Skeletal muscle satellite cell (primary cell): ENCODE data around the gene PGR.

Source experiments
- H3K27me3 ChIP-seq: 2 replicates; pipeline ENCODE4 v1.7.0; 2013; ENCODE audit warnings: low read length; ENCODE audit not compliant: control insufficient read depth, insufficient read depth
- H3K36me3 ChIP-seq: 2 replicates; pipeline ENCODE4 v1.7.0; 2013; ENCODE audit warnings: mild to moderate bottlenecking, control low read depth, low read length; ENCODE audit not compliant: insufficient read depth
- H3K4me1 ChIP-seq: 2 replicates; pipeline ENCODE4 v1.7.0; 2013; ENCODE audit warnings: low read length; ENCODE audit not compliant: control insufficient read depth, insufficient read depth
- H3K4me2 ChIP-seq: 2 replicates; pipeline ENCODE4 v1.7.0; 2013; ENCODE audit warnings: mild to moderate bottlenecking, low read length
- H3K4me3 ChIP-seq: 2 replicates; pipeline ENCODE4 v1.7.0; 2013; ENCODE audit warnings: low read length
- H3K9ac ChIP-seq: 2 replicates; pipeline ENCODE4 v1.7.0; 2013; ENCODE audit warnings: mild to moderate bottlenecking, low read depth, low read length, moderate library complexity
- H3K9me3 ChIP-seq: replicated peaks from 2 replicates; pipeline ENCODE4 v1.7.0; 2013; ENCODE audit warnings: mild to moderate bottlenecking, control low read depth, low read length

PGR gene

GRCh38 chr11:101126551-101127196 lies 2.9 kb downstream of the PGR start:
- Histone ChIP-seq H3K4me1 (peaks cover 19% of the 10 kb centered on the region), H3K27me3 (peaks cover 66% of the 10 kb centered on the region), H3K4me2 (peak overlapping the region; percentile 80), H3K4me3 (peak overlapping the region; percentile 60), H3K36me3 (no peaks in the 10 kb centered on the region), H3K9ac (no peak overlapping the region), H3K9me3 (no peaks in the 10 kb centered on the region)

GRCh38 chr11:101115671-101116160 lies 13.9 kb downstream of the PGR start:
- no peak overlapping the region for H3K4me2 ChIP-seq
- peaks cover 8% of the 10 kb centered on the region for H3K27me3 ChIP-seq
- H3K4me3 ChIP-seq, result no peak overlapping the region
- no peak overlapping the region for H3K9ac ChIP-seq
- no peaks in the 10 kb centered on the region for H3K36me3 ChIP-seq
- H3K9me3 ChIP-seq, result no peaks in the 10 kb centered on the region
- H3K4me1 ChIP-seq, result no peaks in the 10 kb centered on the region

GRCh38 chr11:101113540-101113939 lies 16.1 kb downstream of the PGR start:
- Histone ChIP-seq H3K4me3 (no peak overlapping the region), H3K36me3 (no peaks in the 10 kb centered on the region), H3K27me3 (no peaks in the 10 kb centered on the region), H3K4me1 (no peaks in the 10 kb centered on the region), H3K4me2 (no peak overlapping the region), H3K9me3 (no peaks in the 10 kb centered on the region), H3K9ac (no peak overlapping the region)

- no peaks in the 10 kb centered on the region for H3K36me3 ChIP-seq
- no peaks in the 10 kb centered on the region for H3K9me3 ChIP-seq
- no peak overlapping the region for H3K4me3 ChIP-seq
- H3K4me2 ChIP-seq, result no peak overlapping the region
- H3K27me3 ChIP-seq, result no peaks in the 10 kb centered on the region
- H3K4me1 ChIP-seq, result no peaks in the 10 kb centered on the region
- no peak overlapping the region for H3K9ac ChIP-seq
These were observed 24.9 kb downstream of the PGR start for GRCh38 chr11:101104716-101105115.

- H3K9ac ChIP-seq, result no peak overlapping the region
- H3K36me3 ChIP-seq, result no peaks in the 10 kb centered on the region
- no peaks in the 10 kb centered on the region for H3K27me3 ChIP-seq
- no peaks in the 10 kb centered on the region for H3K4me1 ChIP-seq
- no peak overlapping the region for H3K4me2 ChIP-seq
- no peak overlapping the region for H3K4me3 ChIP-seq
- no peaks in the 10 kb centered on the region for H3K9me3 ChIP-seq
These were observed 26.2 kb downstream of the PGR start for GRCh38 chr11:101103433-101103832.

GRCh38 chr11:101100601-101101000 lies 29.0 kb downstream of the PGR start:
- Histone ChIP-seq H3K27me3 (no peaks in the 10 kb centered on the region), H3K9me3 (no peaks in the 10 kb centered on the region), H3K9ac (no peak overlapping the region), H3K4me2 (no peak overlapping the region), H3K4me3 (no peak overlapping the region), H3K4me1 (no peaks in the 10 kb centered on the region), H3K36me3 (no peaks in the 10 kb centered on the region)

- Histone ChIP-seq H3K4me1 (no peaks in the 10 kb centered on the region), H3K9ac (no peak overlapping the region), H3K4me2 (no peak overlapping the region), H3K4me3 (no peak overlapping the region), H3K27me3 (no peaks in the 10 kb centered on the region), H3K9me3 (no peaks in the 10 kb centered on the region), H3K36me3 (no peaks in the 10 kb centered on the region)
These were observed 33.4 kb downstream of the PGR start for GRCh38 chr11:101096036-101096704.

GRCh38 chr11:101091781-101092180 lies 37.8 kb downstream of the PGR start:
- Histone ChIP-seq H3K4me2 (no peak overlapping the region), H3K4me3 (no peak overlapping the region), H3K9ac (no peak overlapping the region), H3K36me3 (no peaks in the 10 kb centered on the region), H3K9me3 (no peaks in the 10 kb centered on the region), H3K4me1 (no peaks in the 10 kb centered on the region), H3K27me3 (no peaks in the 10 kb centered on the region)

GRCh38 chr11:101090679-101091270 lies 38.8 kb downstream of the PGR start:
- H3K36me3 ChIP-seq, result no peaks in the 10 kb centered on the region
- no peaks in the 10 kb centered on the region for H3K9me3 ChIP-seq
- no peak overlapping the region for H3K9ac ChIP-seq
- H3K4me1 ChIP-seq, result no peaks in the 10 kb centered on the region
- H3K4me3 ChIP-seq, result no peak overlapping the region
- no peak overlapping the region for H3K4me2 ChIP-seq
- no peaks in the 10 kb centered on the region for H3K27me3 ChIP-seq

- Histone ChIP-seq H3K4me2 (no peak overlapping the region), H3K4me1 (no peaks in the 10 kb centered on the region), H3K36me3 (no peaks in the 10 kb centered on the region), H3K9ac (no peak overlapping the region), H3K27me3 (no peaks in the 10 kb centered on the region), H3K4me3 (no peak overlapping the region), H3K9me3 (no peaks in the 10 kb centered on the region)
These were observed 46.3 kb downstream of the PGR start for GRCh38 chr11:101083335-101083734.

- Histone ChIP-seq H3K4me3 (no peak overlapping the region), H3K9me3 (no peaks in the 10 kb centered on the region), H3K36me3 (no peaks in the 10 kb centered on the region), H3K4me2 (no peak overlapping the region), H3K9ac (no peak overlapping the region), H3K4me1 (no peaks in the 10 kb centered on the region), H3K27me3 (no peaks in the 10 kb centered on the region)
These were observed 46.8 kb downstream of the PGR start for GRCh38 chr11:101082813-101083212.
